Coronary artery (tissue), 2 donors: ENCODE measurements around the gene RFXANK.

ENCODE experiments used
- DNase-seq: peaks from one replicate; pipeline ENCODE4 v3.0.0-alpha.2; 2017; ENCODE audit warnings: low spot score
- H3K27ac ChIP-seq, 2 donors: fragments of 200-600 bp; sonication (generic); one replicate each; pipeline ENCODE4 v1.5.1; 2016 to 2019
- H3K4me3 ChIP-seq: fragments of 200-600 bp; sonication (generic); 2 replicates; pipeline ENCODE4 v1.5.1; 2016; ENCODE audit warnings: mild to moderate bottlenecking, moderate library complexity
- CTCF ChIP-seq: fragments of 200-600 bp; sonication (generic); IDR thresholded peaks from one replicate; pipeline ENCODE4 v1.5.1; 2019; ENCODE audit warnings: antibody characterized with exemption

Gene RFXANK

GRCh38 chr19:19250196-19250801 is 58.2 kb downstream of the RFXANK start:
- TF ChIP-seq CTCF: no peak
- no peak for DNase-seq
- Histone ChIP-seq H3K4me3 (no peak overlapping the region), H3K27ac (no peak overlapping the region)
